Glutamatergic neuron (in vitro differentiated cells): ENCODE results near the gene AMELY. TPM values are rescaled to one million over a fixed set of nuclear protein-coding genes. Genes with fewer than 3 reads are reported as not detected.

ENCODE experiments used
- DNase-seq: peaks from one replicate; pipeline ENCODE4 v3.0.0; 2022
- H3K27ac Mint-ChIP-seq: one replicate; pipeline ENCODE4 v1.8.0; 2020; ENCODE audit warnings: mild to moderate bottlenecking, mixed read lengths, inconsistent platforms; ENCODE audit not compliant: unreplicated experiment
- H3K27me3 Mint-ChIP-seq: one replicate; pipeline ENCODE4 v1.8.0; 2020; ENCODE audit warnings: mild to moderate bottlenecking, moderate library complexity, mixed read lengths, inconsistent platforms; ENCODE audit not compliant: unreplicated experiment
- H3K36me3 Mint-ChIP-seq: one replicate; pipeline ENCODE4 v1.8.0; 2020; ENCODE audit warnings: mild to moderate bottlenecking, mixed read lengths, inconsistent platforms; ENCODE audit not compliant: unreplicated experiment
- H3K4me1 Mint-ChIP-seq: one replicate; pipeline ENCODE4 v1.8.0; 2020; ENCODE audit warnings: mild to moderate bottlenecking, low read depth, mixed read lengths, inconsistent platforms; ENCODE audit not compliant: unreplicated experiment
- H3K4me3 Mint-ChIP-seq: one replicate; pipeline ENCODE4 v1.8.0; 2020; ENCODE audit warnings: mild to moderate bottlenecking, mixed read lengths, inconsistent platforms; ENCODE audit not compliant: unreplicated experiment
- H3K9me3 Mint-ChIP-seq: one replicate; pipeline ENCODE4 v1.8.0; 2020; ENCODE audit warnings: mild to moderate bottlenecking, moderate library complexity, mixed read lengths, inconsistent platforms; ENCODE audit not compliant: unreplicated experiment
- CTCF ChIP-seq: fragments of 200-600 bp; sonication (generic); IDR thresholded peaks from one replicate; pipeline ENCODE4 v1.5.0; 2021; ENCODE audit not compliant: partially characterized antibody, unreplicated experiment
- long read RNA-seq: library from polyadenylated mRNA; unstranded; transcript quantifications from one replicate; pipeline ENCODE4 v2.0.0, GENCODE V29; 2020; ENCODE audit not compliant: unreplicated experiment
- total RNA-seq: library from RNA; stranded (reverse); fragmentation: NEBNext Ultra II Directional; extraction: Animal tissue kit (Norgen Biotek cat#: 25700); gene quantifications from one replicate; pipeline ENCODE4 v1.2.1, GENCODE V29; 2021; ENCODE audit not compliant: unreplicated experiment

Gene AMELY
- total RNA-seq: not detected
- long read RNA-seq: 0 reads

DNA sequence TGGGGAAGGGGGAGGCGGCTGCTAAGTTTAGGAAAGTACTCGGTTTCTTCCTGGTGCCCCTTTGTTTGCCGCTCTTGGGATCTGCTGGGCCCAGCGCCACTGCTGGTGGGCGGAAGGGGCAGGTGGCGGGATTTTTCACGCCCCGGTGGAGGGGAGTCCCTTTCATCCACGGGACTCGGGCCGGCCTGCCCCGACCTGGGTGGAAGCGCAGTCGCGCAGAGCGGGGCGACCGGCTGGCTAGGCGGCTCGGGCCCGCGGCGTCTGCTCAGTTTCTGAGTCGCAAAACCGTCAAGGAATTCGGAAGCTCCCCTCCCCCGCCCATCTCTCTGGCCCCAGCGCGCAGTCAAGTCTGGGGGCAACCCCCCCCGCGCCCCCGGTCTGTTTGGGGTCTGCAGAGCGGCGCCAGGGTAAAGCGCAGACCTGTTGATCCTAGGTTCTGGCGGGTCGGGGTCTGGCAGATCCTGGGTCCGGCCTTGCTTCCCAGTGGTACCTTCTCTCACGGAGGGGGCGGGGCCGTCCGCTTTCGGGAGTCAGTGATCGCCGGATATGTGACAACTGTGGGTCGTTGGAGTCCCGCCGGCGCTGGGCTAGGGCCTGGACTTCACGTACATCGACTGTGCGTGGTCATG, at the start of gene AMELY:
AMELY (minus strand) TSS at position 500 of the 629 bp plus-strand sequence. CDS start 39,144 bp downstream, outside the sequence.
- H3K4me3 Mint-ChIP-seq: peak within 1 kb of the TSS; percentile 86
- DNase-seq: peak; percentile 25
- H3K9me3 Mint-ChIP-seq: peaks cover 5% of the 10 kb centered on the region
- no peaks in the 10 kb centered on the region for H3K36me3 Mint-ChIP-seq
- TF ChIP-seq CTCF: no peak
- H3K27me3 Mint-ChIP-seq: no peaks in the 10 kb centered on the region
- H3K27ac Mint-ChIP-seq: no peak within 1 kb of the TSS
- peaks cover 2% of the 10 kb centered on the region for H3K4me1 Mint-ChIP-seq

GRCh38 chrY:6949947-6950346, 38.4 kb upstream of the AMELY start:
- DNase-seq: no peak
- peaks cover 2% of the 10 kb centered on the region for H3K9me3 Mint-ChIP-seq
- TF ChIP-seq CTCF: no peak
- no peaks in the 10 kb centered on the region for H3K27me3 Mint-ChIP-seq
- H3K4me1 Mint-ChIP-seq: no peaks in the 10 kb centered on the region
- no peak overlapping the region for H3K27ac Mint-ChIP-seq
- H3K36me3 Mint-ChIP-seq: no peaks in the 10 kb centered on the region
- no peak overlapping the region for H3K4me3 Mint-ChIP-seq

- DNase-seq: no peak
- no peak overlapping the region for H3K4me3 Mint-ChIP-seq
- H3K27me3 Mint-ChIP-seq: no peaks in the 10 kb centered on the region
- H3K4me1 Mint-ChIP-seq: no peaks in the 10 kb centered on the region
- no peak for TF ChIP-seq CTCF
- no peaks in the 10 kb centered on the region for H3K36me3 Mint-ChIP-seq
- H3K9me3 Mint-ChIP-seq: no peaks in the 10 kb centered on the region
- H3K27ac Mint-ChIP-seq: no peak overlapping the region
These were observed 36.8 kb upstream of the AMELY start for GRCh38 chrY:6948378-6948777.

DNA sequence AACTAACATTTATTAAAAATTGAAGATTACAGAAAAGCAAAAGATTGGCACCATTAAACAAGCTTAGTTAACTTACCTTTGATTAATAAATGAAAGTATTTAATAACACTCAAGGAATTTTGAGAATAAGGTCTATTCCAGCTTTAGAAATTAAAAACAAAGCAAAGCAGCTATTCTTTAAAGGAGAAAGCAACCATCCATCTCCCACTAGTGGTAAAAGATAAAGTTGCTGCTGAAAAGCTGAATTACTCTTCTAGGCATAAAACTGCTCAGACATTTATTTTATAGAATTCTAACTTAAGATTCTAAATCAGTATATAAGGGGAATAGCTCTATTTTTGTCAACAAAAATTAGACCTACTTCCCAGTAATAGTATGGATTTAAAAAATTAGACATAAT, 36.1 kb upstream of the AMELY start:
- no peaks in the 10 kb centered on the region for H3K36me3 Mint-ChIP-seq
- H3K4me3 Mint-ChIP-seq: no peak overlapping the region
- no peak for DNase-seq
- H3K9me3 Mint-ChIP-seq: no peaks in the 10 kb centered on the region
- H3K4me1 Mint-ChIP-seq: no peaks in the 10 kb centered on the region
- no peak for TF ChIP-seq CTCF
- no peaks in the 10 kb centered on the region for H3K27me3 Mint-ChIP-seq
- H3K27ac Mint-ChIP-seq: no peak overlapping the region

DNA sequence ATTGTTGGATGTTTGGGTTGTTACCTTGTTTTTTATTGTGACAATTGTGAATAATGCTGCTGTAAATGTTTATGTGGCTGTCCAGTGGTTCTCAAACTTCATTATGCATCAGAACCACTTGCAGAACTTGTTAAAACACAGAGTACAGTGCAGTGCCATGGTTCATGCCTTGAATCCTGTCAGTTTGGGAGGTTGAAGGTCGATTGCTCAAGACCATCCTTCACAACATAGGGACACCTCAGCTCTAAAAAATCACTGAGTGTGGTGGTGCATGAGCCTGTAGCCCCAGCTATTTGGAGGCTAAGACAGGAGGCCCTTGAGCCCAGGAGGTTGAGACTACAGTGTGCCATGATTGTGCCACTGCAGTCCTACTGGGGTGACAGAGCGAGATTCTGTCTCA, 23.9 kb upstream of the AMELY start:
- no peaks in the 10 kb centered on the region for H3K4me1 Mint-ChIP-seq
- no peak for DNase-seq
- no peaks in the 10 kb centered on the region for H3K36me3 Mint-ChIP-seq
- H3K9me3 Mint-ChIP-seq: no peaks in the 10 kb centered on the region
- no peak overlapping the region for H3K27ac Mint-ChIP-seq
- TF ChIP-seq CTCF: no peak
- no peak overlapping the region for H3K4me3 Mint-ChIP-seq
- H3K27me3 Mint-ChIP-seq: no peaks in the 10 kb centered on the region
